HEK293 (cell line): Measurements from ENCODE around the gene MSH4.

ENCODE experiments used
- CTCF ChIA-PET: fragments of 350-600 bp; formaldehyde crosslinking; extraction: SDS; loops from one replicate; lab custom pipeline; 2021; ENCODE audit warnings: antibody characterized with exemption; lab: Yijun Ruan, JAX
- POLR2A ChIA-PET: fragments of 300-600 bp; formaldehyde crosslinking; extraction: SDS; loops from one replicate; lab custom pipeline; 2020; ENCODE audit warnings: antibody characterized with exemption, inconsistent platforms; lab: Yijun Ruan, JAX
- H3K27ac ChIP-seq: fragments of 200-500 bp; sonication (Bioruptor generic); 2 replicates; pipeline ENCODE4 v1.5.1; 2014; ENCODE audit warnings: low read depth, low read length, control low read depth, inconsistent platforms; ENCODE audit errors: extremely low read depth
- H3K36me3 ChIP-seq, 2 experiments: fragments of 200-500 bp in 1 of 2; sonication (Bioruptor generic) in 1 of 2; 1 replicate in 1 of 2; 2 replicates in 1 of 2; pipeline ENCODE4 v1.5.1; 2014 to 2017; ENCODE audit warnings: inconsistent platforms in 2 of 2, low read length in 2 of 2; ENCODE audit not compliant: control insufficient read depth in 2 of 2, insufficient read depth in 1 of 2
- H3K4me1 ChIP-seq: fragments of 200-500 bp; sonication (Bioruptor generic); 2 replicates; pipeline ENCODE4 v1.5.1; 2014; ENCODE audit warnings: mild to moderate bottlenecking, low read length, inconsistent platforms; ENCODE audit not compliant: control insufficient read depth, insufficient read depth
- H3K4me3 ChIP-seq: 2 replicates; pipeline ENCODE4 v1.5.1; 2011; ENCODE audit warnings: low read depth, mild to moderate bottlenecking, control low read depth, low read length, moderate library complexity
- H3K9me3 ChIP-seq: fragments of 200-500 bp; sonication (Bioruptor generic); 2 replicates; pipeline ENCODE4 v1.5.1; 2014; ENCODE audit warnings: low read depth, low read length, inconsistent platforms; ENCODE audit not compliant: control insufficient read depth, insufficient read depth
- ATF2 ChIP-seq: fragments of 450-650 bp; formaldehyde crosslinking; IDR thresholded peaks from 2 replicates; pipeline ENCODE4 v1.5.1; 2016; ENCODE audit warnings: missing biosample characterization, missing genetic modification characterization, low read depth
- FEZF1 ChIP-seq: fragments of 450-650 bp; formaldehyde crosslinking; IDR thresholded peaks from 2 replicates; pipeline ENCODE4 v1.5.1; 2016; ENCODE audit warnings: missing biosample characterization, missing genetic modification characterization
- HOXC10 ChIP-seq: sonication (generic); formaldehyde crosslinking; IDR thresholded peaks from 2 replicates; pipeline ENCODE4 v1.8.1; 2023; ENCODE audit warnings: mild to moderate bottlenecking, missing genetic modification reagents
- KLF16 ChIP-seq: fragments of 450-650 bp; formaldehyde crosslinking; IDR thresholded peaks from 2 replicates; pipeline ENCODE4 v1.5.1; 2017; ENCODE audit warnings: missing biosample characterization, missing genetic modification characterization
- PATZ1 ChIP-seq: fragments of 450-650 bp; formaldehyde crosslinking; IDR thresholded peaks from 2 replicates; pipeline ENCODE4 v1.5.1; 2016; ENCODE audit warnings: missing biosample characterization, missing genetic modification characterization
- WT1 ChIP-seq: fragments of 450-650 bp; formaldehyde crosslinking; IDR thresholded peaks from 2 replicates; pipeline ENCODE4 v1.5.1; 2016; ENCODE audit warnings: missing biosample characterization, missing genetic modification characterization
- ZBTB8A ChIP-seq: fragments of 450-650 bp; formaldehyde crosslinking; IDR thresholded peaks from 2 replicates; pipeline ENCODE4 v1.5.1; 2016; ENCODE audit warnings: missing biosample characterization, missing genetic modification characterization
- ZIC2 ChIP-seq: fragments of 450-650 bp; formaldehyde crosslinking; IDR thresholded peaks from 2 replicates; pipeline ENCODE4 v1.5.1; 2016; ENCODE audit warnings: missing biosample characterization, missing genetic modification characterization
- ZNF10 ChIP-seq: fragments of 450-650 bp; formaldehyde crosslinking; IDR thresholded peaks from 2 replicates; pipeline ENCODE4 v1.5.1; 2017; ENCODE audit warnings: missing biosample characterization, missing genetic modification characterization
- ZNF16 ChIP-seq: fragments of 450-650 bp; formaldehyde crosslinking; IDR thresholded peaks from 2 replicates; pipeline ENCODE4 v1.5.1; 2016; ENCODE audit warnings: low read depth, missing biosample characterization, missing genetic modification characterization
- ZNF514 ChIP-seq: fragments of 450-650 bp; formaldehyde crosslinking; IDR thresholded peaks from 2 replicates; pipeline ENCODE4 v1.5.1; 2016; ENCODE audit warnings: missing biosample characterization, missing genetic modification characterization
- ZNF518A ChIP-seq: fragments of 450-650 bp; formaldehyde crosslinking; conservative IDR thresholded peaks from 2 replicates; pipeline ENCODE4 v1.5.1; 2016; ENCODE audit warnings: low read depth, missing biosample characterization, missing genetic modification characterization
- ZNF561 ChIP-seq: fragments of 450-650 bp; IDR thresholded peaks from 2 replicates; pipeline ENCODE4 v1.5.1; 2018; ENCODE audit warnings: missing biosample characterization, missing genetic modification characterization, borderline replicate concordance
- ZNF600 ChIP-seq: fragments of 450-650 bp; formaldehyde crosslinking; IDR thresholded peaks from 2 replicates; pipeline ENCODE4 v1.5.1; 2016; ENCODE audit warnings: missing biosample characterization, missing genetic modification characterization
- ZNF692 ChIP-seq: fragments of 450-650 bp; formaldehyde crosslinking; IDR thresholded peaks from 2 replicates; pipeline ENCODE4 v1.5.1; 2016; ENCODE audit warnings: missing biosample characterization, missing genetic modification characterization
- ZNF704 ChIP-seq: fragments of 450-650 bp; formaldehyde crosslinking; IDR thresholded peaks from 2 replicates; pipeline ENCODE4 v1.5.1; 2016; ENCODE audit warnings: missing biosample characterization, missing genetic modification characterization
- ZNF76 ChIP-seq: fragments of 450-650 bp; formaldehyde crosslinking; IDR thresholded peaks from 2 replicates; pipeline ENCODE4; 2016; ENCODE audit warnings: low read depth, missing biosample characterization, missing genetic modification characterization, borderline replicate concordance
- TF ChIP-seq, protein P1 (sequence below): fragments of 450-650 bp; formaldehyde crosslinking; IDR thresholded peaks from 2 replicates; pipeline ENCODE4 v1.5.1; 2017; ENCODE audit warnings: missing biosample characterization, mild to moderate bottlenecking, missing genetic modification characterization, moderate library complexity

MSH4 gene

DNA sequence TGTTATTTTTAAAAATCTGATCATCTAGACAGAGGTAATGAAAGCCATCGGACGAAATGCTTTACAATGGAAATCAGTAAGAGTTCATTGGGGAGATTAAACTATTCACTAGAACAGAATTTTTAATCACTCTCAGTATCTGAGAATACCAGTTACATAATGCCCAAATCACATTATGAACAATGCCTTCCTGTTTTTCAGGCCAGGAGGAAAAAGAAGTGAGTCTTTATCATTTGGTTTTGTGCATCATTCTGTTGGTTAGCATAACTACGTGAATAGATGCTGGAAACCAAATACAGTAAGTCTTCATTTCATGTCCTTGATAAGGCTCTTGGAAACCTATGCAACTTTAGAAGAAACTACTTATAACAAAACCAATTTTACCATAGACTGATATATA is 153.5 kb downstream of the MSH4 start:
- Histone ChIP-seq H3K4me3 (no peak overlapping the region), H3K36me3 (no peaks in the 10 kb centered on the region), H3K27ac (no peak overlapping the region), H3K4me1 (no peaks in the 10 kb centered on the region)
- ChIA-PET CTCF (no interaction called here), POLR2A (no interaction called here)
- TF ChIP-seq ZNF518A (tag by site-specific recombination) (no peak), WT1 (tag by site-specific recombination) (no peak), FEZF1 (no peak), ZNF10 (tag by site-specific recombination) (no peak), ZNF704 (tag by site-specific recombination) (no peak), KLF16 (tag by site-specific recombination) (no peak), ATF2 (no peak), ZNF76 (tag by site-specific recombination) (no peak), PATZ1 (no peak), ZNF16 (tag by site-specific recombination) (no peak), ZNF692 (tag by site-specific recombination) (no peak), ZNF514 (tag by site-specific recombination) (no peak), HOXC10 (CRISPR knock-in tag) (no peak), ZNF561 (no peak), ZBTB8A (tag by site-specific recombination) (no peak), ZIC2 (no peak), ZNF600 (no peak)
- TF ChIP-seq, protein P1, sequence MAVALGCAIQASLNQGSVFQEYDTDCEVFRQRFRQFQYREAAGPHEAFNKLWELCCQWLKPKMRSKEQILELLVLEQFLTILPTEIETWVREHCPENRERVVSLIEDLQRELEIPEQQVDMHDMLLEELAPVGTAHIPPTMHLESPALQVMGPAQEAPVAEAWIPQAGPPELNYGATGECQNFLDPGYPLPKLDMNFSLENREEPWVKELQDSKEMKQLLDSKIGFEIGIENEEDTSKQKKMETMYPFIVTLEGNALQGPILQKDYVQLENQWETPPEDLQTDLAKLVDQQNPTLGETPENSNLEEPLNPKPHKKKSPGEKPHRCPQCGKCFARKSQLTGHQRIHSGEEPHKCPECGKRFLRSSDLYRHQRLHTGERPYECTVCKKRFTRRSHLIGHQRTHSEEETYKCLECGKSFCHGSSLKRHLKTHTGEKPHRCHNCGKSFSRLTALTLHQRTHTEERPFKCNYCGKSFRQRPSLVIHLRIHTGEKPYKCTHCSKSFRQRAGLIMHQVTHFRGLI (tag by site-specific recombination): no peak
- TF ChIP-seq, all 188 proteins: peak for 0
- no peaks in the 10 kb centered on the region for H3K9me3 ChIP-seq
